ENCODE measurements around the gene MDGA2. TPM values are rescaled to one million over a fixed set of nuclear protein-coding genes. Genes with fewer than 3 reads are reported as not detected.

MDGA2 gene
- total and polyA plus RNA-seq, 12 donors = 0.05 to 0.15 TPM; not detected in 10

GRCh38 chr14:47044841-47045240 is 630.6 kb downstream of the MDGA2 start:
- no peaks in the 10 kb centered on the region for H3K36me3 ChIP-seq
- no peak overlapping the region for H3K27ac ChIP-seq
- no peaks in the 10 kb centered on the region for H3K9me3 ChIP-seq
- no peaks in the 10 kb centered on the region for H3K4me1 ChIP-seq
- peak in 2 of 9 donors; percentile 12 to 29 for TF ChIP-seq CTCF (IDR thresholded peaks at IDR 0.05)
- DNase-seq = no peak
- H3K4me3 ChIP-seq = no peak overlapping the region
- WGBS, 2 donors = 69 to 78% methylated on average over 1 of the region's 1 CpG
- intact Hi-C loops (cut with DNase I) = no loop called here
- no peak for ATAC-seq
- H3K27me3 ChIP-seq = no peaks in the 10 kb centered on the region

GRCh38 chr14:47040550-47040949 is 634.9 kb downstream of the MDGA2 start:
- Histone ChIP-seq H3K9me3 (peaks cover 0 to 4% (median 0%) of the 10 kb centered on the region in 11 donors), H3K27me3 (no peaks in the 10 kb centered on the region), H3K36me3 (no peaks in the 10 kb centered on the region), H3K4me1 (no peaks in the 10 kb centered on the region), H3K27ac (no peak overlapping the region), H3K4me3 (no peak overlapping the region)
- intact Hi-C loops (cut with DNase I) = no loop called here
- ATAC-seq = no peak
- no peak for TF ChIP-seq CTCF (IDR thresholded peaks at IDR 0.05)
- DNase-seq = no peak
- 9 to 11% methylated on average over 1 of the region's 1 CpG for WGBS, 2 donors

- no peak for DNase-seq
- ATAC-seq = no peak
- TF ChIP-seq CTCF (IDR thresholded peaks at IDR 0.05) = no peak
Measured at GRCh38 chr14:47039336-47039735, 636.1 kb downstream of the MDGA2 start.

GRCh38 chr14:47022721-47023120 is 652.7 kb downstream of the MDGA2 start:
- intact Hi-C loops (cut with DNase I) = no loop called here
- ATAC-seq = no peak
- no peak overlapping the region for H3K27ac ChIP-seq
- 92 to 98% methylated on average over 2 of the region's 2 CpGs for WGBS, 2 donors
- no peaks in the 10 kb centered on the region for H3K4me1 ChIP-seq
- DNase-seq = no peak
- no peak for TF ChIP-seq CTCF (IDR thresholded peaks at IDR 0.05)
- no peak overlapping the region for H3K4me3 ChIP-seq
- no peaks in the 10 kb centered on the region for H3K27me3 ChIP-seq
- H3K9me3 ChIP-seq = no peaks in the 10 kb centered on the region
- H3K36me3 ChIP-seq = no peaks in the 10 kb centered on the region

More at GRCh38 chr14:47039336-47039735, 636.1 kb downstream of the MDGA2 start:
- Histone ChIP-seq H3K36me3 (no peaks in the 10 kb centered on the region), H3K4me1 (no peaks in the 10 kb centered on the region), H3K4me3 (no peak overlapping the region), H3K9me3 (peaks cover 0 to 4% (median 0%) of the 10 kb centered on the region in 11 donors), H3K27ac (no peak overlapping the region), H3K27me3 (no peaks in the 10 kb centered on the region)
- intact Hi-C loops (cut with DNase I) = no loop called here
